HG03439 (cell line): ENCODE data around the gene OASL.
A peak's percentile ranks its signal among the peaks of the same experiment; 100 is the strongest.
"Not testable (repeated sequence)": the region's sequence is repeated elsewhere in the genome, so short reads cannot be mapped to it uniquely, and the experiment has no call there.

ENCODE experiments used
- ATAC-seq: cut with Tn5 transposase; IDR thresholded peaks from one replicate; pipeline ENCODE4 v1.9.1; 2021; ENCODE audit warnings: mild to moderate bottlenecking, moderate library complexity; ENCODE audit not compliant: unreplicated experiment

Gene OASL

DNA sequence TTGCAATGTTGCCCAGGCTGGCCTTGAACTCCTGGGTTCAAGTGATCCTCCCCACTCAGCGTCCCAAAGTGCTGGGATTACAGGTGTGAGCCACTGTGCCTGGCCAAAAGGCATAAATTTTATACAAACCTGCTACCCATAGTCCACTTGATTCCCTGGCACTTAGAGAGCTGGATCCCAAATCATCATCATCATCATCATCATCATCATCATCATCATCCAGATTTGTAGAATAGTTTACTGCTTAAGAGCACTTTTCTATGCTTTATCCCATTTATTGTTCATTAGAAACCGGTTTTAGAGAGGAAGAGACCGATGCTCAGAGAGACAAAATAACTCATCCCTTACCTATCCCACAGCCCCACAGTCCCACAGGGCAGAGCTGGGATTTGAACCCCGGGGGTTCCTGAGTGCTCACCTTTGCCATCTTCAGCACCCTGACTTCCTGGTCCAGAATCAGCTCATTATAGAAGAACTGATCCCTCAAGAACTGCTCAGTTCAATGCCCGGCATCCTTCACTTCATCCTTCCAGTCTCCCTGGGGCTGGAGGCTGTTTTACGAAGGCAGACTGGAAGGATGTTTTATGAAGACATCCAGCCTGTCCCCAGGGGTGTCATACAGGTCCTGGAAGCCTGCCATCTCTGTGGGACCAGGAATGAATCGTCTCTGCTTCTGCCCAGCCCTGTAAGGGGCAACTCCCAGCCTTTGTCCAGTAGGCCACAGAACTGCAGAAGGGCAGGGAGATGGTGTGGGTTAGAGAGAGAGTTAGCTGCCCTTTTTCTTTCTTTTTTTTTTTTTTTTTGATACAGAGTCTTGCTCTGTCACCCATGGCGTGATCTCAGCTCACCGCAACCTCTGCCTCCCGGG, 20.2 kb upstream of the OASL start:
- peak; percentile 16 for ATAC-seq

DNA sequence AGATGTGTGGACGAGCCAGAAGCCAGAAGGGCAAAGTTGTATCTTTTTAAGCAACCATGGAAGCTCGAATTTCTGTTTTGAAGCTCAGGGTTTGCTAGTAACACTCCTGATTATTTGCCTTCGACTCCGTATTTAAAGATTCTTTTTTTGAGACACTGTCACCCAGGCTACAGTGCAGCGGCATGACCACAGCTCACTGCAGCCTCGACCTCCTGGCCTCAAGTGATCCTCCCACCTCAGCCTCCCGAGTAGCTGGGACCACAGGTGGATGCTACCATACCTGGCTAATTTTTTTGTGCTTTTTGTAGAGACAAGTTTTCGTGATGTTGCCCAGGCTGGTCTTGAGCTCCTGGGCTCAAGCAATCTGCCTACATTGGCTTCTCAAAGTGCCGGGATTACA, 18.7 kb upstream of the OASL start:
- ATAC-seq: no peak

DNA sequence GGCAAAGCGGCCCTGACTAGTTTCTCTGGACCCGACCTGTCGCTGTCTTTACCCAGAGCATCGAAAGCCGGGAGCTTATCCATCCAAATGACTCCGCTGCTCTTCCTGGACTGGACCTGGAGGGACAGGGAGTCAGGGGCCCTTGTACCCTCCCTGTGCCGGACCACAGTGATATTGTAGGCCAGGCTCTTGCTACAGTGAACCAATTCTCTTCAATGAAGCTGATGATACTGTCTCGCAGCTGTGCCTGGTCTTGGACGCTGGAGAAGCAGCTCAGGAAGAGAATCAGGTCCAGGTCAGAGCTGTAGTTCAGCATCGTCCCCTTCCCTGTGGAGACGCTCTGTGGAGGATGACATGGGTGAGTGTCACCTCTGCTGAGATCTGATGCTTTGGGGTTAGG, 14.7 kb upstream of the OASL start:
- ATAC-seq: no peak

DNA sequence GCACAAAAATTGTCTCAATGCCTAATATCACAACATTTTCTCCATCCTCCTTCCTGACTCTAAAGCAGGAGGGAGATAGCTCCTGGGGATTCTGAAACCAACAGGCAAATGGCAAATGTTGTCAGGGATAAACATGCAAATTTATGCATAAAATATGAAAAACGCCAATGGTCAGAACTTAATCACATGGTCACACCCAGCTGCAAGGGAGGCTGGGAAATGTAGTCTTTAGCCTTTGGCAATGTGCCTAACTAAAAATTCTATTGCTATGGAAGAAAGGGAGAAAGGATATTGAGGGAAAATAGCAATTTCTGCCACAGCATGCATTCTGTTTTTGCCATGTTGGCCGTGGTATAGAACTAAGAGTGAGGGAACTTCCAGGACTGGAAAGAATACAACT, 11.7 kb upstream of the OASL start:
- ATAC-seq: no peak

DNA sequence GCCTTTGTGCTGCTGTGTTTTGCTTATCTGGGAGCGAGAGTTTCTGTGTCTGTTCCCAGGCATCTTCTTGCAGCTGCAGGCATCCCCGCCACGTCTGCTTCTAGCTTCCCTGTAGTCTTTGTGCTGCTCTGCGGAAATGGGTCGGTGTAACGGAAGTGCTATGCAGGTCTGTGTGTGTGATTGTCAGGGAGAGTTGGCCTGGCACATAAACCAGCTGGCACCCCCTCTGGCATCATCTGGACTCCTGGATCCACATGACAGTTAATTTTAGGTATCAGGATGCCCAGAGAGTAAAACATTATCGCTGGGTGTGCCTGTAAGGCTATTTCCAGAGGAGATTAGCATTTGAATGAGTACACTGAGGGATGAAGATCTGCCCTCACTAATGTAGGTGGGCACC, 9.4 kb upstream of the OASL start:
- no peak for ATAC-seq

DNA sequence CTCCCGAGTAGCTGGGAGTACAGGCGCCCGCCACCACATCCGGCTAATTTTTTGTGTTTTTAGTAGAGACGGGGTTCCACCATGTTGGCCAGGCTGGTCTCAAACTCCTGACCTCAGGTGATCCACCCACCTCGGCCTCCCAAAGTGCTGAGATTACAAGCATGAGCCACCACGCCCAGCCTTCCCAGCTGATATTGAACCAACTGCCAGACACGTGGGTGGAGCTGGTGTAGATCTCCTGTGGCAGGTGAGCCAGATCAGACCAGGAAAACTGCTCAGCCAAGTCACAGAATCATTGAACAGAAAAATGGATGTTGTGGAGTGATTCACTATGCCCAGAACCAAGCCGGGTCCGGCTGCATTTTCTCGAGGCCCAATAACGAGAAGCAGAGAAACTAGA, 8.4 kb upstream of the OASL start:
- ATAC-seq: not testable (repeated sequence)

DNA sequence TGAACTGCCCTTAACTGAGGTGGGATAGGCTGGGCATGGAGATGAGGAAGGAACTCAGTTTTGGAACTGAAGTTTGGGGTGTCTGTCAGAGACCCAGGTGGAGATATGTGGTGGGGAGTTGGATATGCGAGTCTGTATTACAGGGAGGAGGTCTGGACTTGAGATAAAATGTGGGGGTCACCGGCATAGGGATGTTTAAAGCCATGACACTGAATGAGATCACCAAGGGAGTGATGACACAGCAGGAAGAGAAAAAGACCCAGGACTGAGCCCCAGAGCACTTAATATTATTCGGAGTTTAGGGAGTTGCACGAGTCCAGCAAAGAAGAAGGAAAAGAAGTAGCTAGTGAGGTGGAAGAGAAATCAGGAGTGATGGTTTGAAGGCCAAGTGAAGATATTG, 4.0 kb upstream of the OASL start:
- no peak for ATAC-seq

DNA sequence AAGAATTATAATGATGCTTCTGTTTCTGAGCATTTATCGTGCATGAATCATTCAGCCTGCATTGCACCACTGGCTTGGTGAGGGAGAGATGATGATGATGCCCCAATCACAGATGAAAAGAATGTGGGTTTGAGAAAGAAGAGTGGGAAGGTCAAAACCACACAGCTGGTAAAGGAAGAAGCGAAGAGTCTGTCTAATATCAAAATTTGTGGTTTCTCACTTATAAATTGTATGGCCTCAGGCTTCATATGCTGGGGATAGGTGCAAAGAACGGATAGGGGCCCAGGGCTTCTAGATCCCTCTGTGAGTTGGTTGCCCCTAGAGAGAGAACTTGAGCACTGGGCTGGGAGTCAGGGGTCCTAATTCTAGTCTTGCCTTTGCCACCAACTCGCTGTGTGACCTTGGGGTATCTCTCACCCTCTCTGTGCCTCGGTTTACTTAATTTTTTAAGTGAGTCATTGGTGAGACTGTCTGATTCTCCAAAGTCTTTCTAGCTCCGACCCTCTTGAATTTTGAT, 2.2 kb downstream of the OASL start:
- no peak for ATAC-seq

DNA sequence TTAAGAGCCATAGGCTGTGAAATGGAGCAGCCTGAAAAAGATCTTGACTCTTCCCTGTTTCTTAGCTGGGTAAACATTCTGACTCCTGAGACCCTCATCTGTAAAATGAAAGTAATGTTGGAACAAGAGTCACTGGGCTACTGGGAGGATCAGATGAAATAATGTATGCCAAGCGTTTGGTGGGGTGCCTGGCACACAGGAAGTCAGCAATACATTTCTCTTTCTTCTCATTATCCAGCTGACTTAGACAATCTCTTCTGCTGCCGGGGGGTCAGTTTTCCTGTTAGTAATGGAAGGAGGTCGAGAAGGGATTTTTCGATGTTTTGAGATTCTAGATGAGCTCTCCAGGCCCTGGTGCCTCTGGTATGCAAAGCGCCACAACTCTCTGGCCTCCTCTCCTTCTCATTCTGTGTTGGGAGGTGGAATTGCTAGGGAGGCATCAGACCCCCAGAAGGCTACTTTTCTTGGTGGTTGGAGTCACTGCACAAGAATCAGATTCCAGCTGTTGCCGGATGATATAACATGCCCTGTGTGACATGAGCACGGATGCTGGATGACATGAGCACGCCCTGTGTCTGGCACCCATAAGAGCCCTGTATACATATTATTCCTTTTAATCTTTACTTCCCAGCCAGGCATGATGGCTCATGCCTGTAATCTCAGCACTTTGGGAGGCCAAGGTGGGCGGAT, 4.3 kb downstream of the OASL start:
- no peak for ATAC-seq

DNA sequence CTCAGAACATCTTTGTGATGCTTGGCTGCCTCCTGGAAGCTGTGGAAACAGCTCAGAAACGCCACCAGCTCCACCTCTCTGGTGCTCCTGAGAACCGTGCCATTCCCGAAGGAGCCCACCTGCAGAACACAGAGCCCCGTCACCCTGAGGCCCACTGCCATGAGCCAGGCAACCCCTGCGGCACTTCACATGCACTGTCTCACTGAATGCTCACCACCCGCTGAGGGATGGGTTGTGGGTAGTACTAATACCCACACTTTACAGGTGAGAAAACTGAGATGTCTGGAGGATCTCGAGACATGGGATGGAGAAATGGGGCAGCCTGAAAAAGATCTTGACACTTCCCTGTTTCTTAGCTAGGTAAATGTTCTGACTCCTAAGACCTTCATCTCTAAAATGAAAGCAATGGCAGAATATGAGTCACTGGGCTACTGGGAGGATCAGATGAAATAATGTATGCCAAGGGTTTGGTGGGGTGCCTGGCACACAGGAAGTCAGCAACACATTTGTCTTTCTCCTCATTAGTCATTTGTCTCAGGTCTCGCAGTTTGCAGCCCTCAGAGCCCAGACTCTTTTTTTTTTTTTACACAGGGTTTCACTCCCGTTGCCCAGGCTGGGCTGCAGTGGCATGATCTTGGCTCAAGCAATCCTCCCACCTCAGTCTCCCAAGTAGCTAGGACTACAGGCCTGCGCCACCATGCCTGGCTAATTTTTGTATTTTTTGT, 5.3 kb downstream of the OASL start:
- ATAC-seq: no peak

DNA sequence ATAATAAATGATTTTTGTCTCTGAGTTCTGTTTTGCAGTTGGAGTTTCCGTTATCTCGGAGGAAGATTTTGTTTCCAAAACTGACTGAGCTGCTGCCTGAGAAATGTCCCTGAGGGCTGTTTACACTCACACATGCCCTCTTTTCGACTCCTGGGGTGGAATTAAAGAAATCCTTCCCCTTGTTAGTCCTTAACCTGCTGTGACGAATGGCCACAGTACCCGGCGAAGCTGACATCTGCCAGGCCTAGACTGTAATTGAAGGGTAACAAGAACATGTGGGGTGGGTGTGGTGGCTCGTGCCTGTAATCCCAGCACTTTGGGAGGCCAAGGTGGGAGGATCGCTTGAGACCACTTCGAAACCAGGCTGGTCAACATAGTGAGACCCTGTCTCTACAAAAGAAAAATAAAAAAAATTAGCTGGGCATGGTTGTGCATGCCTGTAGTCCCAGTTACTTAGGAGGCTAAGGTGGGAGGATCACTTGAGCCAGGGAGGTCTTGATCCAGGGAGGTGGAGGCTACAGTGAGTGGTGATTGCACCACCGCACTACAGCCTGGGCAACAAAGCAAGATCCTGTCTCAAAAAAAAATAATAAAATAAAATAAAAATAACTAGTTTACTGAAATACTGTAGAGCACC, 8.4 kb downstream of the OASL start:
- no peak for ATAC-seq

DNA sequence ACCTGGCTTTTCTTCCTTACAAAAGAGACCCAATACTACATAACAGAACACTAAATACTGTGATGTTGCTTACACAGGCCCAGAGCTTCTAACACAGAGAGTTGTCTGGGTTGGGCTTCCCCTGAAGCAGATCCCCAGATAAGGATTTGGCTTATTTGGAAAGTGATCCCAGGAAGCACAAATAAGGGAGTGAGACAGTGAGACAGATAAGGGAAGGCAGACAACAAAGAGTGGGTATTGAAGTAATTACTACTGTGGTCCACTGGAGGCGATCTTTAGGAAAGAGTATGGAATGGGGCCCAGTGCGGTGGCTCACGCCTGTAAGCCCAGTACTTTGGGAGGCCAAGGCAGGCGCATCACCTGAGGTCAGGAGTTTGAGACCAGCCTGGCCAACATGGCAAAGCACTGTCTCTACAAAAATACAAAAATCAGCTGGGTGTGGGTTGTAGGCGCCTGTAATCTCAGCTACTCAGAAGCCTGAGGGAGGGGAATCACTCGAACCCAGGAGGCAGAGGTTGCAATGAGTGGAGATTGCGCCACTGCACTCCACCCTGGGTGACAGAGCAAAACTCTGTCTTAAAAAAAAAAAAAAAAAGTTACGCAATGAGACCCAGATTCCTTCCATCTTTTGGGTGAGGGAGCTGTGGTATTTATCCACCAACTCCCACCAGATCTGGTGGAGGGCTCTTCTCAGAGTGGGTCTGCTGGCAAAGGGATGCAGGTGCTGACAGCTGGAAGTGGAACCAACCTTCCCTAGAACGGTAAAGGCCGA, 12.6 kb downstream of the OASL start:
- ATAC-seq: no peak

DNA sequence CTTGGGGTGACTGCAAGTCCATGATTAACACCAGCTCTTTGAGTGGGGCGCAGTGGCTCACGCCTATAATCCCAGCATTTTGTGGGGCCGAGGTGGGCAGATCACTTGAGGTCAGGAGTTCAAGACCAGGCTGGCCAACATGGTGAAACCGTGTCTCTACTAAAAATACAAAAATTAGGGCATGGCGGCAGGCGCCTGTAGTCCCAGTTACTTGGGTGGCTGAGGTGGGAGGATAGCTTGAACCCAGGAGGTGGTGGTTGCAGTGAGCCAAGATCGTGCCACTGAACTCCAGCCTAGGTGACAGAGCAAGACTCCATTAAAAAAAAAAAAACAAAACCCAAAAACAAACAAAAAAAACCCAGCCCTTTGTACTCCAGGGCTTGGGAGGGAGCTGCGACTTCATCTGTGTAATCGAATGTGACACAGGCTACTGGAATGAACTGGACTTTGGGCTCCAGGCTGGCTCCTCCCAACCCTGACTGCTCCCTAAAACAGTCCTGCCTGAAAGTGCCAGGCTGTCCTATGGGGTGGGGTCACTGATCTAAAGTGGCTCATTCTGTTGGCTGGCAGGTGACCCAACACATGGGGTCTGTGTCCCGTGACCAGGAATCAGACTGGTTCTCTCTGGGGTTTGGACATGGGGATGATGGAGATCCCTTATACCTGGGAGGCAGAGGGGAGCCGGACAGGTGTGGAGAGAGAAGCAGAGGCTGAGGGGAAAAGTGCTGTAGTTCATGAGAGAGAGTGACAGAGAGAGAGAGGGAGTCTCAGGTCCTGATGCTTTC, 13.4 kb downstream of the OASL start:
- ATAC-seq: no peak

DNA sequence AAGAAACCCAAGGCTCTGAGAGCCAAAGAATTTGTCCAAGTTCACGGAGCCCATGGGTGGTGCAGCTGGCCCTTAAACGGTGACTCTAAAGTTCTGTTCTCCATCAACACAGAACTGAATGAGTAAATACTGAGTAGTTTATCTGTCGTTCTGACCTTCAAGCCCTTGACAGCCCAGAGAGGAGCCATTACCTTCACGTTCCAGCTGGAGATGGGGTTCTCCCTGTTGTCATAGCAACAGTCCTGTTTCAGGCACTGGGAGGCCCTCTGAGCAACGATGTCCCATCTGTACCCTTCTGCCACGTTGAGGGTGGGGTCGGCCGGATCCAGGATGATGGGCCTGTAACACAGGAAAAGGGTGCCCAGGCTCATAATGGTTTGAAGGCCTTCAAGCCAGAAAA, 15.2 kb downstream of the OASL start:
- ATAC-seq: no peak

DNA sequence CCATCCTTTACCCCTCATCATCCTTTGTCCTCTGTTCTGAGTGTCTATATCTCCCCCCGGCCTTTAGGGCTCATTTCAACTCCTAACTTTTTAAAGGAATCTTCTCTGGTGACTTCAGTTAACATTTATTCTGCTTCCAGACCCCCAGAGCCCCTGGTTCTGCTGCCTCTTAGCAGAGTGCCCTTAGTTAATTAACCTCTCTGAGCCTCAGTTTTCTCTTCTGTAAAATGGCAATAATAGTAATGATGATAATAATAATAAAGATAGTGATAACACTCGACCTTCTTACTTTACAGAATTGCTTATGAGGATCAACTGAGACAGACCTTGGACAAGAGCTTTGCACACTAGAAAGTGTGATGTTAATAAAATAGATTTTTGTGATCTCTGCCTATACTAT, 16.3 kb downstream of the OASL start:
- ATAC-seq: no peak

DNA sequence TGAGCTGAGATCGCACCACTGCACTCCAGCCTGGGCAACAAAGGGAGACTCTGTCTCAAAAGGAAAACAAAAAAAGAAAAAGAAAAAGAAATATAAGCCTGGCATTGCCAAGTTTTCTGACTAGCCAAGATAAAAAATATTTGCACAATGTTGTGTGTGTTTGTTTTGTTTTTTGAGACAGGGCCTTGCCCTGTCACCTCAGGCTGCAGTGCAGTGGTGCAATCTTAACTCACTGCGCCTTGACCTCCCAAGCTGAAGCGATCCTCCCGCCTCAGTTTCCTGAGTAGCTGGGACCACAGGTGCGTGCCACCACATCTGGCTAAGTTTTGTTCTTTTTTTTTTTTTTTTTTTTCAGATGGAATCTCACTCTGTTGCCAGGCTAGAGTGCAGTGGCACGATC, 17.3 kb downstream of the OASL start:
- ATAC-seq: no peak

DNA sequence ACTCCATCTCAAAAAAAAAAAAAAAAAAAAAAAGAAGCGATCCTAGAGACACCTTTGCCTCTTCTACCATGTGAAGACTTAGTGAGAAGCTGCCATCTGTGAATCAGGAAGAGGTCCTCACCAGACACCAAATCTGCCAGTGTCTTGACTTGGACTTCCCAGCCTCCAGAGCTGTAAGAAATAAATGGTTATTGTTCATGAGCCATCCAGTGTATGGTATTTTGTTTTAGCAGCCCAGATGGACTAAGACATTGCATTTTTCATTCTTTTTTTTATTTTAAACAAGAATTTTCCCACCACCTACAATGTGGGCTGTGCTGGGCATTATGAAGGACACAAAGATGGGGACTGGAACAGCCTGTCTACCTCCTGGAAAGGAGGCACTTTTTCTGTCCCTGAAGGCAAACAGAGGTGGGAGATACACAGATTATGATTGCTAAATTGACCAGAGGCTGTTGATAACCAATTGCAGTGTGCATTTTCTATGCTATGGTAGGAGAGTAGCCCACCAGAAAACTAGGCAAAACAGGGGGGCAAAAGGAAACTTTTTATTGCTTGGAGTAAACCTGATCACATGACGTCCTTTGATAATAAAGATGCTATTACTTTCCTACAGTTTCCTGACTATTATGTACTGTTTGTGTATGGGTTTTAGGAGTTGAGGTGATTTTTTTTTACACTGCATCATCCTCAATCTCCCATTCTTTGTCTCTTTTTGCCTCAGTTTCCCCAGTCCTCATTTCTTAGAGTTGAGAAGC, 20.0 kb downstream of the OASL start:
- no peak for ATAC-seq

DNA sequence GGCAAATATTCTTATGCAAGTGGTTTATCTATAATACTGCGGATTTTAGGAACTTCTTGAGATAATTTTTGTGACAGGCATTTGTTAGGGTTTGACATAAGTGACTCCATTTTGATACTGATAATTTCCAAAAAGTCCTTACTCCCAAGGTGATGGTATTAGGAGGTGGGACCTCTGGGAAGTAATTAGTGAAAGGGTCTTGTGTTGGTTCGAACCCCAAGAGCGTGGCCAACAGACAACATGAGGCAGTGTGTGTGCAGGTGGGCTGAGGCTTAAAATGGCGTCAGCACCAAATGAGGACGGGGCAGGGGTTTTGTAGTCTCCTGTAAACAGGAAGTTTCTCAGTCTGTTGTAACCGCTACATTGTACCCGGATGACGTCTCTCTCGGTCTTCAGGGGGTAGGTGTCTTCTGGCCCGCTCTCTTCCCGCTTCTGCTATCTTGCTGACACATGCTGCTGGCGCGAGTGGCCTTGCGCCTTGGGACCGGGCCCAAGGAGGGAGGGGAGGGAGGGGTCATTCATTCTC, 21.0 kb downstream of the OASL start:
- ATAC-seq: no peak
